GM12864 (cell line): Measurements from ENCODE around the gene PRKAR1B.

Experiments used
- DNase-seq: peaks from one replicate; pipeline ENCODE4 v3.0.0-alpha.2; 2011; ENCODE audit warnings: low read depth
- H3K4me3 ChIP-seq: 2 replicates; pipeline ENCODE4 v1.5.1; 2011; ENCODE audit warnings: mild to moderate bottlenecking, low read depth, low read length, control low read depth
- CTCF ChIP-seq: IDR thresholded peaks from 2 replicates; pipeline ENCODE4 v1.5.1; 2011; ENCODE audit warnings: low read depth, mild to moderate bottlenecking, moderate library complexity, low read length, control low read depth, inconsistent platforms; ENCODE audit errors: missing control alignments

Gene PRKAR1B

GRCh38 chr7:562789-563628 lies 164.1 kb downstream of the PRKAR1B start:
- no peak for TF ChIP-seq CTCF
- no peak overlapping the region for H3K4me3 ChIP-seq
- DNase-seq = no peak

DNA sequence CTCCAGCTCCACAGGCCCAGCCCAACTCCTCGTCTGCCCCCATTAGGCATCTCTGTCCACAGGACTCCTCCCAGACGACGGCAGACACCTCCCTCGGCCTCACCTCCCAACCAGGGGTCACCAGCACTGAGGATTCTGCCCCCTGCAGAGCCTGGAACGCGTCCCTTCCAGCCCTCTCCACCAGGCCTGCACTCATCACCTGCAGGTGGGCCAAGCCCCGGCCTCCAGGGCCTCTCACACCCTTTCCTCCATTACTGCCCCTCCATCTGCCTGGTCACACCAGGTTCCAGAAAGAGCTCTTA lies 164.8 kb downstream of the PRKAR1B start:
- TF ChIP-seq CTCF = no peak
- no peak for DNase-seq
- no peak overlapping the region for H3K4me3 ChIP-seq

DNA sequence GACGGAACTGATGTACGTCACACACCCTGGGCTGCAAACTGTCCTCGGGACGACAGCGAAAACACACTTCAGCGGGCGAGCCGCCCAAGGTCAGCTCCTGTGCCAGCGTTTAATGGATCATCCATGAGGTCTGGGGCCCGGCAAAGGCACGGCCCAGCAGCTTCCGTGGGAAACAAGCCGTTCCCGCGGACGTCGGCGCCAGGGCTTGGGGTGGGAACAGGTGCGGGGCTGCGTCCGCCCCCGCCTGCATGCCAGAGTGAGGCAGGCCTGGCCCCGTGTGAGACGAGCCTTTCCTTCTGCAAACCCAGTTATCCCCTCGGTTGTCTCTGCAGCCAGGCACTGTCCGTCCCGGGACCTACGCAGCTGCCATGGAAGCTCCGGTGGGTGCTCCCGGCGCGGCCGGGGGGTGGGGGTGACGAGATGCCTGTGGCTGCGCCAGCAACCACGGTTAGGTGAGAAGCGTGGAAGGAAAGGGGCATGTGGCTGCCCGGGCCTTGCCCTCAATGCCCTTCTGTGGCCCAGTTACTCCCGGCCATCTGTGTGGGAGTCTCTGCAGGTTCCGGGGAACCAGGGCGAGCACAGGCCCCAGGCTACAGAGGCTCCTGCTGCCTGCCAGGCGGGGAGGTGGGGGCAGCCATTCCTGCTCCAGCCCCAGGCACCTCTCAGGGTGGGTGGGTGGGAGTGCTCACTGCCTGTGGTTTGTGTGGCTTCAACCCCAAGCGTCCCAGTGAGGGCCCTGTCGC lies 165.3 kb downstream of the PRKAR1B start:
- H3K4me3 ChIP-seq = no peak overlapping the region
- no peak for TF ChIP-seq CTCF
- no peak for DNase-seq

GRCh38 chr7:560966-561630 lies 166.0 kb downstream of the PRKAR1B start:
- no peak for DNase-seq
- TF ChIP-seq CTCF = no peak
- H3K4me3 ChIP-seq = no peak overlapping the region

- TF ChIP-seq CTCF = no peak
- no peak overlapping the region for H3K4me3 ChIP-seq
- DNase-seq = no peak
Observed at GRCh38 chr7:559396-559705, 167.7 kb downstream of the PRKAR1B start.

- no peak for DNase-seq
- no peak for TF ChIP-seq CTCF
- H3K4me3 ChIP-seq = no peak overlapping the region
Observed at GRCh38 chr7:557558-557881, 169.6 kb downstream of the PRKAR1B start.
